Measurements from ENCODE around the gene AFMID. TPM values are rescaled to one million over a fixed set of nuclear protein-coding genes. Genes with fewer than 3 reads are reported as not detected.

The AFMID gene
- total RNA-seq, 2 experiments from 2014 or later: 0.42 to 0.60 TPM

DNA sequence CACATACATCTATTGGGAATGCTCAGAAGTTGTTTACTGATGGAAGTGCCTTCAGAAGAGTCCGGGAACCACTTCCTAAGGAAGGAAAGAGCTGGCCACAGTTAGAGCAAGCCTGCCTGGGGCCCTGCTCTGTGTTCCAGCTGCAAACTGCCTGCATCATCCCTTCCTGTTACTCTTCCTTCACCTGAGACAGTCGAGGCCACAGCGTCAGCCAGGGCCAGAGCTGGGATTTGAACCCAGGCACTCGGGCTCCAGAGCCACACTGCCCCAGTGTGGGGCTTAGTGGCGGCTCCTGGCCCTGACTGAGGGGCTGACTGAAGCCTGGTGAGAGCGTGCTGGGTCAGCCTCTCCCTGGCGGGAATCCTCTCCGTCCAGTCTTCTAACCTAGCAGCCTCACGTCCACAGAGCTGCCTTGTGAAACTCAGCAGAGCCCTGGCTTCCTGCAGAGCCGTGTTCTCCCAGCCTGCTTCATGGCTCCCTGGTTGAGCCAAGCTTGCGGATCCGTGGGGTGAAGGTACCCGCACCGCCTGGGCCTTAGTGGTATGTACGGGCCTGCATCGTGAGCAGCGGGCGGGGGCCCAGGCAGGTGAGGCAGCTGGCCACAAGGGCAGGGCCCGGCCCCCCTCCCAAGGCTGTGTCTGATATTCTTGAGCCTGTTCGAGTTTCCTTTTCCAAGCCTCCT, 45.6 kb upstream of the AFMID start:
- POLR2A ChIA-PET: interaction anchor here (0.7 to 16.9 kb wide), 10 partner anchors 7 to 35 kb away, joined by 3 to 766 read pairs (median 7); partner anchors contain the start of genes TMC6 and TMC8
- Histone ChIP-seq H3K36me3 (ENCODE audit: insufficient read depth, low read length) (peaks cover 53% of the 10 kb centered on the region), H3K27ac (ENCODE audit: low read depth in 1 of 2, low read length in 2 of 2) (peak overlapping the region in 1 of 2 donors; percentile 21), H3K9me3 (ENCODE audit: control insufficient read depth in 1 of 2, insufficient read depth in 1 of 2, low read length in 2 of 2) (no peaks in the 10 kb centered on the region), H3K4me3 (ENCODE audit: low read length) (no peak overlapping the region), H3K27me3 (ENCODE audit: control insufficient read depth in 1 of 2, insufficient read depth in 2 of 2, low read length in 2 of 2) (no peaks in the 10 kb centered on the region), H3K4me1 (ENCODE audit: insufficient read depth, low read length) (peaks cover 89% of the 10 kb centered on the region)
- DNase-seq (no peak), ATAC-seq (ENCODE audit: poor library complexity) (no peak)
- intact Hi-C loops (cut with DNase I, micrococcal nuclease): loop anchor here (2.0 to 5.0 kb wide), 2 partner anchors 27 to 46 kb away; partner anchors contain the start of genes AFMID (in 1 of the 2), SYNGR2 (in 1 of the 2) and TK1 (in 1 of the 2)
- H3K36me3 Mint-ChIP-seq (ENCODE audit: low read depth): peaks cover 51% of the 10 kb centered on the region
- CTCF ChIA-PET: interaction anchor here (1.2 to 1.8 kb wide), 2 partner anchors 29 to 32 kb away, joined by 3 to 5 read pairs; no protein-coding TSS in a partner anchor
- H3K27me3 Mint-ChIP-seq: no peaks in the 10 kb centered on the region
- peak overlapping the region; percentile 67 for H3K27ac Mint-ChIP-seq
- TF ChIP-seq, protein P1, sequence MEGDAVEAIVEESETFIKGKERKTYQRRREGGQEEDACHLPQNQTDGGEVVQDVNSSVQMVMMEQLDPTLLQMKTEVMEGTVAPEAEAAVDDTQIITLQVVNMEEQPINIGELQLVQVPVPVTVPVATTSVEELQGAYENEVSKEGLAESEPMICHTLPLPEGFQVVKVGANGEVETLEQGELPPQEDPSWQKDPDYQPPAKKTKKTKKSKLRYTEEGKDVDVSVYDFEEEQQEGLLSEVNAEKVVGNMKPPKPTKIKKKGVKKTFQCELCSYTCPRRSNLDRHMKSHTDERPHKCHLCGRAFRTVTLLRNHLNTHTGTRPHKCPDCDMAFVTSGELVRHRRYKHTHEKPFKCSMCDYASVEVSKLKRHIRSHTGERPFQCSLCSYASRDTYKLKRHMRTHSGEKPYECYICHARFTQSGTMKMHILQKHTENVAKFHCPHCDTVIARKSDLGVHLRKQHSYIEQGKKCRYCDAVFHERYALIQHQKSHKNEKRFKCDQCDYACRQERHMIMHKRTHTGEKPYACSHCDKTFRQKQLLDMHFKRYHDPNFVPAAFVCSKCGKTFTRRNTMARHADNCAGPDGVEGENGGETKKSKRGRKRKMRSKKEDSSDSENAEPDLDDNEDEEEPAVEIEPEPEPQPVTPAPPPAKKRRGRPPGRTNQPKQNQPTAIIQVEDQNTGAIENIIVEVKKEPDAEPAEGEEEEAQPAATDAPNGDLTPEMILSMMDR (IDR thresholded peaks at IDR 0.05): no peak
- no peak overlapping the region for H3K4me3 Mint-ChIP-seq
- H3K9me3 Mint-ChIP-seq: no peaks in the 10 kb centered on the region
- H3K4me1 Mint-ChIP-seq (ENCODE audit: low read depth): peaks cover 61% of the 10 kb centered on the region

DNA sequence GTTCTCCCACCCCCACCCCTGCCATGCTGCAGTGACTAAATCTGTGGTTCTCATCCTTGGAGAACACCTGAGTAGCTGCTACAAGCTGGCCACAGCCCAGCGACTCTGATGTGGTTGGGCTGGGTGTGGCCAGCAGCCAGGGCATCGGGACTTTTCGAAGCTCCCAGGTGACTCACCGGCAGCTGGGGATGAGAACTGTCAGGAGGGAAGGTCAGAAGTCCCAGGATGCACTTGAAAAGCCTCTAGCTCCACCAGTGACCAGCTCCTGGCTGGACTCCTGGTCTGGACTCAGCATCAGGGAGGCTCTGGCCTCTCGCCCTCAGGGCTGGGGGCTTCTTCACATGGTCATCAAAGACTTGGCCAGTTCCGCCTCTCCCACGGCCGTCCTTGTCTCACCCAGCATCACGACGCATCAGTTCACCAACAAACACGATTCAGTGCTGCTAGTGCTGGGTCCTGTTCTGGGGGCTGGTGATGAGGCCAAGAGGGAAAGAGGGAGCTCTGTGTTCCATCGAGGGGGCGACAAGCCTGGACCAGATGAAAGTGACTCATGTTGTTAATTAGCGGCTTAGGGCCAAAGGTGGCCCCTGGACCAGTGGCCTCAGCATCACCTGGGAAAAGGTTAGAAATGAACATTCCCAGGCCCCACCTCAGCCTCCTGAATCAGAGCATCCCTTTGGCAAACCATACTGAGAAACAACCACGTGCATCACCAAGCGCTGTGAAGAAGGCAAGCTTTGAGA, 44.9 kb upstream of the AFMID start:
- Histone ChIP-seq H3K27me3 (ENCODE audit: control insufficient read depth in 1 of 2, insufficient read depth in 2 of 2, low read length in 2 of 2) (no peaks in the 10 kb centered on the region), H3K27ac (ENCODE audit: low read depth in 1 of 2, low read length in 2 of 2) (peak overlapping the region in 1 of 2 donors; percentile 21), H3K4me1 (ENCODE audit: insufficient read depth, low read length) (peaks cover 88% of the 10 kb centered on the region), H3K9me3 (ENCODE audit: control insufficient read depth in 1 of 2, insufficient read depth in 1 of 2, low read length in 2 of 2) (no peaks in the 10 kb centered on the region), H3K36me3 (ENCODE audit: insufficient read depth, low read length) (peaks cover 46% of the 10 kb centered on the region), H3K4me3 (ENCODE audit: low read length) (no peak overlapping the region)
- ATAC-seq (ENCODE audit: poor library complexity): no peak
- H3K36me3 Mint-ChIP-seq (ENCODE audit: low read depth): peaks cover 44% of the 10 kb centered on the region
- intact Hi-C loops (cut with DNase I, micrococcal nuclease): loop anchor here in 1 of 2 experiments (5.0 kb wide), 1 partner anchor 45 kb away; the partner anchor contains the start of genes AFMID and TK1
- H3K9me3 Mint-ChIP-seq: no peaks in the 10 kb centered on the region
- DNase-seq: peak in 2 of 14 experiments; percentile 54 to 71
- POLR2A ChIA-PET: interaction anchor here (0.7 to 16.9 kb wide), 10 partner anchors 8 to 33 kb away, joined by 3 to 766 read pairs (median 5); partner anchors contain the start of genes TMC6 and TMC8
- TF ChIP-seq, protein P1 (IDR thresholded peaks at IDR 0.05): no peak
- no peaks in the 10 kb centered on the region for H3K27me3 Mint-ChIP-seq
- CTCF ChIA-PET: interaction anchor here (1.2 to 1.8 kb wide), 2 partner anchors 30 to 31 kb away, joined by 3 to 5 read pairs; no protein-coding TSS in a partner anchor
- H3K4me3 Mint-ChIP-seq: no peak overlapping the region
- peaks cover 54% of the 10 kb centered on the region for H3K4me1 Mint-ChIP-seq (ENCODE audit: low read depth)
- H3K27ac Mint-ChIP-seq: peak overlapping the region; percentile 67

All from CD4-positive, alpha-beta T cell (primary cell).